Upper lobe of left lung (tissue), 6 donors: Measurements from ENCODE around the gene ATP5MK. TPM values are rescaled to one million over a fixed set of nuclear protein-coding genes. Genes with fewer than 3 reads are reported as not detected.
A peak's percentile ranks its signal among the peaks of the same experiment; 100 is the strongest.

ENCODE experiments used
- ATAC-seq, 2 donors: fragments of 200-7000 bp; cut with Tn5 transposase; one replicate each; pipeline ENCODE4 v1.9.1; 2022; ENCODE audit warnings: mild to moderate bottlenecking in 2 of 2, moderate library complexity in 2 of 2; ENCODE audit not compliant: low FRiP score in 2 of 2
- DNase-seq, 2 donors: peaks; one replicate each; pipeline ENCODE4 v3.0.0-alpha.2; 2019 to 2020
- H3K27ac ChIP-seq, 4 donors: fragments of 200-600 bp; sonication (generic); one replicate each; pipeline ENCODE4 v1.5.1; 2016 to 2019
- H3K27me3 ChIP-seq, 4 donors: fragments of 200-600 bp; sonication (generic); one replicate each; pipeline ENCODE4 v1.5.1; 2017 to 2019
- H3K36me3 ChIP-seq, 4 donors: fragments of 200-600 bp; sonication (generic); one replicate each; pipeline ENCODE4 v1.5.1; 2016 to 2019
- H3K4me1 ChIP-seq, 4 donors: fragments of 200-600 bp; sonication (generic); one replicate each; pipeline ENCODE4 v1.5.1; 2018 to 2019
- H3K4me3 ChIP-seq, 4 donors: fragments of 200-600 bp; sonication (generic); one replicate each; pipeline ENCODE4 v1.5.1; 2017 to 2019; ENCODE audit warnings: mild to moderate bottlenecking in 2 of 4, moderate library complexity in 1 of 4
- H3K9me3 ChIP-seq, 4 donors: fragments of 200-600 bp; sonication (generic); one replicate each; pipeline ENCODE4 v1.5.1; 2018 to 2019
- CTCF ChIP-seq, 6 experiments: fragments of 450-650 bp in 4 of 6; fragments of 200-600 bp in 2 of 6; sonication (generic) in 2 of 6; IDR thresholded peaks; one replicate each; pipeline ENCODE4 v1.5.1; 2016 to 2019; ENCODE audit warnings: antibody characterized with exemption in 6 of 6
- EP300 ChIP-seq, 4 donors: sonication (generic); formaldehyde crosslinking; IDR thresholded peaks; one replicate each; pipeline ENCODE4 v1.5.1; 2017; ENCODE audit warnings: antibody characterized with exemption in 4 of 4, control low read depth in 2 of 4
- POLR2A ChIP-seq, 4 donors: fragments of 450-650 bp; IDR thresholded peaks; one replicate each; pipeline ENCODE4 v1.5.1; 2016 to 2017; ENCODE audit warnings: antibody characterized with exemption in 4 of 4, mild to moderate bottlenecking in 2 of 4
- POLR2AphosphoS5 ChIP-seq, 2 donors: sonication (generic); formaldehyde crosslinking; IDR thresholded peaks; one replicate each; pipeline ENCODE4 v1.5.1; 2017; ENCODE audit warnings: antibody characterized with exemption in 2 of 2
- WGBS, 2 donors: methylation state at CpG; one replicate each; pipeline ENCODE4 v1.1.5; 2017 to 2018; 5-methylcytosine and 5-hydroxymethylcytosine counted together
- total RNA-seq, 6 donors: library from RNA; depleted of rRNA in 4 of 6; stranded (reverse); fragments of >200 nt in 4 of 6; gene quantifications; one replicate each; pipeline versions ENCODE4 v1.1.0 to v1.2.1, GENCODE V29; 2016 to 2021
- donor health status: DM: no; HTN: no; CAD: no; lungs with moderate emphysema.
- donor health status: DM: no; HTN: yes; CAD: no; lungs with severe emphysema.

ATP5MK gene
- total RNA-seq, 6 donors from 2014 or later = 5.1 to 218 (median 164) TPM

DNA sequence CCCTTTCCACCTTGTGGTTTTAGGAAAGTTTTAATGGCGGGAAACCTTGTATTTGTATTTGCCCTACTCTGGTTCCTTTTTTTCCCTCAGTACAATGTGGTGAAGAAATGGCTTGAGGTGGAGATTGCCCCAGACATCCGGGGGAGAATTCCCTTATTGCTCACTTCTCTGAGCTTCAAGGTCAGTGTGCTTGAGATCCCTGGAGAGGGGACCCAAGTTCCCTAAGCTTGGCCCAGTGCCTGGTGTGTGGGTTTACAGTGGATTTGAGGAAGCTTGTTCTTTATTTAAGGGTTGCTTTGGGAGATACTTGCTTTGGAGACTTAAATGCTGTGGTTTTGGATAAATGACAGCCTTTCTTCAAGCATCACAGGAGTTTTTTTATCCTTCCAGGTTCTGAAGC, 37.6 kb upstream of the ATP5MK start:
- Histone ChIP-seq H3K9me3 (no peaks in the 10 kb centered on the region), H3K36me3 (peaks cover 14 to 91% (median 49%) of the 10 kb centered on the region in 4 donors), H3K4me3 (no peak overlapping the region), H3K27ac (no peak overlapping the region), H3K27me3 (no peaks in the 10 kb centered on the region), H3K4me1 (peaks cover 0 to 6% (median 2%) of the 10 kb centered on the region in 4 donors)
- ATAC-seq (peak; percentile 56 to 61), DNase-seq (peak in 1 of 2 donors; percentile 78)
- whole genome bisulfite sequencing, 2 donors = 57 to 74% methylated on average over 2 of the region's 2 CpGs
- TF ChIP-seq EP300 (IDR thresholded peaks at IDR 0.05) (no peak), CTCF (IDR thresholded peaks at IDR 0.05) (no peak), POLR2A (IDR thresholded peaks at IDR 0.05) (no peak), POLR2AphosphoS5 (IDR thresholded peaks at IDR 0.05) (no peak)

GRCh38 chr10:103431902-103432301, 35.6 kb upstream of the ATP5MK start:
- WGBS, 2 donors = 50 to 57% methylated on average over 8 of the region's 8 CpGs
- no peak for ATAC-seq

DNA sequence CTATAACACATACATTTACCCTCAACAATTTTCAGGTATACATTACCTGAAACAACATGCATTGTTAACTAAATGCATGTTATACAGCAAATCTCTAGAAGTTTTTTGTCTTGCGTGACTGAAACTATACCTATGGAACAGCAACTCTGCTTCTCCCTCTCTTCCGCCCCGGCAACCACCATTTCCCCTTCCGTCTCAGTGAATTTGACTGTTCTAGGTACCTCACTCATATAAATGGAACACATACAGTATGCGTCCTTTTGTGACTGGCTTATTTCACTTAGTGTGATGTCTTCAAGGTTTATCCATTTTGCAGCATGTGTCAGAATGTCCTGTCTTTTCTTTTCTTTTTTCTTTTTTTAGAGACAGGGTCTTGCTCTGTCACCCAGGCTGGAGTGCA, 33.4 kb upstream of the ATP5MK start:
- no peak overlapping the region for H3K4me3 ChIP-seq
- ATAC-seq (no peak), DNase-seq (no peak)
- 93 to 95% methylated on average over 5 of the region's 5 CpGs for WGBS, 2 donors
- H3K36me3 ChIP-seq = peaks cover 0 to 88% (median 40%) of the 10 kb centered on the region in 4 donors
- H3K9me3 ChIP-seq = no peaks in the 10 kb centered on the region
- no peak for TF ChIP-seq POLR2A (IDR thresholded peaks at IDR 0.05)
- TF ChIP-seq CTCF (IDR thresholded peaks at IDR 0.05) = no peak
- no peak for TF ChIP-seq POLR2AphosphoS5 (IDR thresholded peaks at IDR 0.05)
- TF ChIP-seq EP300 (IDR thresholded peaks at IDR 0.05) = no peak
- peaks cover 0 to 6% (median 2%) of the 10 kb centered on the region in 4 donors for H3K4me1 ChIP-seq
- H3K27ac ChIP-seq = no peak overlapping the region
- H3K27me3 ChIP-seq = no peaks in the 10 kb centered on the region

More at GRCh38 chr10:103431902-103432301, 35.6 kb upstream of the ATP5MK start:
- TF ChIP-seq CTCF (IDR thresholded peaks at IDR 0.05) = no peak
- no peak for TF ChIP-seq POLR2A (IDR thresholded peaks at IDR 0.05)
- no peak for TF ChIP-seq EP300 (IDR thresholded peaks at IDR 0.05)
- TF ChIP-seq POLR2AphosphoS5 (IDR thresholded peaks at IDR 0.05) = no peak
- Histone ChIP-seq H3K36me3 (peaks cover 0 to 89% (median 43%) of the 10 kb centered on the region in 4 donors), H3K27me3 (no peaks in the 10 kb centered on the region), H3K9me3 (no peaks in the 10 kb centered on the region), H3K4me1 (peaks cover 0 to 6% (median 2%) of the 10 kb centered on the region in 4 donors), H3K27ac (no peak overlapping the region), H3K4me3 (no peak overlapping the region)
- DNase-seq = no peak

DNA sequence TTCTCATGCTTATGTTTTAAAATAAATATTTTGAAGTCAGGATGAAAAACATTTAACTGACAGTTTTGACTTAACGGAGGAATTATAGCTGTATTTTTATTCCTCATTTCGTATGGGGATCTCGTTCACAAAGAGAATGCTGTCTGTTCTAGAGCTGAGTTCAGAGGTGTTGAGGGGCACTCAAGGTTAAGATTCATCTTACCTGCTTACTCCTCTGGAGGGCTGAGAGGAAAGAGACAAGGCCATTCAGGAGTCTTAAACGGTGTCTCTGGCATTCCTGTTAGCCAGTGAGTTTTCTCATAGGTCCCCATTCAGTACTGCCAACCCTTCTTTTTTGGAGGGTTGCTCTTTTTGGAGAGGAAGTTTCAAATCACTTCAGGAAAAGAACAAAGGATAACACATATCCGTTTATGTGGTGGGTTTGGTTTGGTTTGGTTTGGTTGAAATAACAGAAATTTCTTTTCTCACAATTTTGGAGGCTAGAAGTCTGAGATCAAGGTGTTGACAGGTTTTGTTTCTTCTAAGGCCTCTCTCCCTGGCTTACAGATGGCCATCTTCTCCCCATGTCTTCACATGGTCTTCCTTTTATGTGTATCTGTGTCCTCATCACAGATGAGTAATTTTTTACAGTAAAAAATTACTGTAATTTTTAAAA, 32.8 kb upstream of the ATP5MK start:
- peaks cover 0 to 6% (median under 1%) of the 10 kb centered on the region in 4 donors for H3K4me1 ChIP-seq
- no peaks in the 10 kb centered on the region for H3K27me3 ChIP-seq
- no peaks in the 10 kb centered on the region for H3K9me3 ChIP-seq
- no peak overlapping the region for H3K4me3 ChIP-seq
- no peak for TF ChIP-seq CTCF (IDR thresholded peaks at IDR 0.05)
- TF ChIP-seq POLR2AphosphoS5 (IDR thresholded peaks at IDR 0.05) = no peak
- TF ChIP-seq POLR2A (IDR thresholded peaks at IDR 0.05) = no peak
- no peak for TF ChIP-seq EP300 (IDR thresholded peaks at IDR 0.05)
- ATAC-seq (no peak), DNase-seq (no peak)
- WGBS, 2 donors = 54 to 65% methylated on average over 5 of the region's 5 CpGs
- H3K36me3 ChIP-seq = peaks cover 0 to 88% (median 42%) of the 10 kb centered on the region in 4 donors
- H3K27ac ChIP-seq = no peak overlapping the region

DNA sequence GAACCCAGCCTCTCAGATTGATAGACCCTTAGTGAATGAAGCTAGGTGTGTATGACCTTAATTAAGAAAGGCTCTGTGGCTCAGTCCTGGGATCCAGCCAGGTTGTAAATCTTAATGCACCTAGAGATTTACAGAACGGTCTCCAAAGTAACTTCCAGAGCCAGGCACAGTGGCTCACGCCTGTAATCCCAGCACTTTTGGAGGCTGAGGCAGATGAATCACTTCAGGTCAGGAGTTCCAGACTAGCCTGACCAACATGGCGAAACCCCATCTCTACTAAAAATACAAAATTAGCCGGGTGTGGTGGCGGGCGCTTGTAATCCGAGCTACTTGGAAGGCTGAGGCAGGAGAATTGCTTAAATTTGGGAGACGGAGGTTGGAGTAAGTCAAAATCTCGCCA, 31.6 kb upstream of the ATP5MK start:
- no peak overlapping the region for H3K4me3 ChIP-seq
- H3K27ac ChIP-seq = no peak overlapping the region
- WGBS, 2 donors = 92 to 94% methylated on average over 9 of the region's 9 CpGs
- TF ChIP-seq POLR2A (IDR thresholded peaks at IDR 0.05) = no peak
- TF ChIP-seq EP300 (IDR thresholded peaks at IDR 0.05) = no peak
- no peak for TF ChIP-seq POLR2AphosphoS5 (IDR thresholded peaks at IDR 0.05)
- no peak for TF ChIP-seq CTCF (IDR thresholded peaks at IDR 0.05)
- H3K27me3 ChIP-seq = no peaks in the 10 kb centered on the region
- ATAC-seq (no peak), DNase-seq (no peak)
- peaks cover 12 to 90% (median 47%) of the 10 kb centered on the region in 4 donors for H3K36me3 ChIP-seq
- H3K4me1 ChIP-seq = peaks cover 0 to 6% (median 0%) of the 10 kb centered on the region in 4 donors
- H3K9me3 ChIP-seq = no peaks in the 10 kb centered on the region
